Neural cell (in vitro differentiated cells): ENCODE measurements around the gene ATF6. TPM values are rescaled to one million over a fixed set of nuclear protein-coding genes. Genes with fewer than 3 reads are reported as not detected.

Experiments
- H2AFZ ChIP-seq: fragments of 200-600, 300-800 bp; sonication (generic), shearing (Covaris generic); 2 replicates; pipeline ENCODE4 v1.6.0; 2014; ENCODE audit warnings: low read depth, mild to moderate bottlenecking, antibody characterized with exemption, low read length, moderate library complexity
- H3F3A ChIP-seq: fragments of 200-600 bp; shearing (Covaris generic); 2 replicates; pipeline ENCODE4 v1.6.1; 2016; ENCODE audit warnings: mild to moderate bottlenecking, moderate library complexity, mixed read lengths, antibody characterized with exemption, low read length; ENCODE audit not compliant: insufficient read depth, poor library complexity, severe bottlenecking
- H3K27ac ChIP-seq: fragments of 200-600, 300-800 bp; sonication (generic), shearing (Covaris generic); 2 replicates; pipeline ENCODE4 v1.5.1; 2014; ENCODE audit warnings: mild to moderate bottlenecking, low read length, moderate library complexity
- H3K27me3 ChIP-seq: fragments of 300-800, 200-600 bp; sonication (generic), shearing (Covaris generic); 2 replicates; pipeline ENCODE4 v1.6.0; 2014; ENCODE audit warnings: mild to moderate bottlenecking, low read depth, low read length, moderate library complexity; ENCODE audit not compliant: insufficient read depth
- H3K36me3 ChIP-seq: fragments of 300-800, 200-600 bp; sonication (generic), shearing (Covaris generic); 2 replicates; pipeline ENCODE4 v1.5.1; 2014; ENCODE audit warnings: mild to moderate bottlenecking, antibody characterized with exemption, low read length, moderate library complexity; ENCODE audit not compliant: insufficient read depth
- H3K4me2 ChIP-seq: fragments of 300-800, 200-600 bp; sonication (generic), shearing (Covaris generic); 2 replicates; pipeline ENCODE4 v1.6.0; 2014; ENCODE audit warnings: mild to moderate bottlenecking, low read length
- H3K4me3 ChIP-seq: fragments of 300-800, 200-600 bp; sonication (generic), shearing (Covaris generic); 2 replicates; pipeline ENCODE4 v1.5.1; 2014; ENCODE audit warnings: mild to moderate bottlenecking, low read length, moderate library complexity
- H3K79me2 ChIP-seq: fragments of 200-600 bp; shearing (Covaris generic); replicated peaks from 2 replicates; pipeline ENCODE4 v1.6.0; 2014; ENCODE audit warnings: mild to moderate bottlenecking, low read length, moderate library complexity; ENCODE audit not compliant: insufficient read depth
- H3K9ac ChIP-seq: fragments of 300-800, 200-600 bp; sonication (generic), shearing (Covaris generic); 2 replicates; pipeline ENCODE4 v1.6.1; 2016; ENCODE audit warnings: mild to moderate bottlenecking, low read length, mixed read lengths
- H3K9me2 ChIP-seq: fragments of 200-600 bp; shearing (Covaris generic); 2 replicates; pipeline ENCODE4 v1.6.1; 2016; ENCODE audit warnings: mild to moderate bottlenecking, low read length, mixed read lengths; ENCODE audit not compliant: insufficient read depth
- H3K9me3 ChIP-seq: fragments of 200-600, 300-800 bp; sonication (generic), shearing (Covaris generic); 2 replicates; pipeline ENCODE4 v1.6.1; 2016; ENCODE audit warnings: mild to moderate bottlenecking, mixed run types, low read length, moderate library complexity, mixed read lengths
- H4K20me1 ChIP-seq: fragments of 200-600 bp; shearing (Covaris generic); 2 replicates; pipeline ENCODE4 v1.6.1; 2016; ENCODE audit warnings: mild to moderate bottlenecking, mixed run types; ENCODE audit not compliant: insufficient read depth
- EP300 ChIP-seq: fragments of 450-650 bp; conservative IDR thresholded peaks from 2 replicates; pipeline ENCODE4 v1.6.1; 2014; ENCODE audit warnings: antibody characterized with exemption, mild to moderate bottlenecking, moderate library complexity; ENCODE audit not compliant: poor library complexity, severe bottlenecking
- EZH2 ChIP-seq: fragments of 200-600, 300-800 bp; shearing (Covaris generic), sonication (generic); IDR thresholded peaks from 2 replicates; pipeline ENCODE4 v1.6.1; 2014; ENCODE audit warnings: antibody characterized with exemption, low read length, borderline replicate concordance, mild to moderate bottlenecking; ENCODE audit not compliant: insufficient read depth, poor library complexity, severe bottlenecking
- MXI1 ChIP-seq: fragments of 450-650 bp; conservative IDR thresholded peaks from 2 replicates; pipeline ENCODE4 v1.6.1; 2014; ENCODE audit warnings: antibody characterized with exemption, mild to moderate bottlenecking; ENCODE audit not compliant: poor library complexity, severe bottlenecking
- POLR2AphosphoS5 ChIP-seq: IDR thresholded peaks from 2 replicates; pipeline ENCODE4 v1.6.1; 2012
- RAD21 ChIP-seq: fragments of 450-650 bp; conservative IDR thresholded peaks from 2 replicates; pipeline ENCODE4 v1.6.1; 2014; ENCODE audit warnings: antibody characterized with exemption, mild to moderate bottlenecking, moderate library complexity
- SMC3 ChIP-seq: fragments of 450-650 bp; conservative IDR thresholded peaks from 2 replicates; pipeline ENCODE4 v1.6.1; 2014; ENCODE audit warnings: antibody characterized with exemption, mild to moderate bottlenecking, moderate library complexity; ENCODE audit not compliant: poor library complexity
- TAF1 ChIP-seq: IDR thresholded peaks from 2 replicates; pipeline ENCODE4 v1.6.1; 2012; ENCODE audit warnings: low read depth
- polyA plus RNA-seq: library from polyadenylated mRNA; depleted of rRNA; stranded (reverse); fragments of >200 nt; gene quantifications from 2 replicates; pipeline ENCODE4 v1.2.3, GENCODE V29; 2014
- TF ChIP-seq, protein P1 (sequence below): fragments of 450-650 bp; IDR thresholded peaks from 2 replicates; pipeline ENCODE4 v1.5.1; 2014; ENCODE audit warnings: antibody characterized with exemption, mild to moderate bottlenecking, moderate library complexity; ENCODE audit not compliant: poor library complexity, severe bottlenecking
- TF ChIP-seq, protein P2 (sequence below): IDR thresholded peaks from 2 replicates; pipeline ENCODE4 v1.6.1; 2012; ENCODE audit warnings: borderline replicate concordance

ATF6 gene
- polyA plus RNA-seq, 1 donor from 2014 or later, result 16.6 TPM

DNA sequence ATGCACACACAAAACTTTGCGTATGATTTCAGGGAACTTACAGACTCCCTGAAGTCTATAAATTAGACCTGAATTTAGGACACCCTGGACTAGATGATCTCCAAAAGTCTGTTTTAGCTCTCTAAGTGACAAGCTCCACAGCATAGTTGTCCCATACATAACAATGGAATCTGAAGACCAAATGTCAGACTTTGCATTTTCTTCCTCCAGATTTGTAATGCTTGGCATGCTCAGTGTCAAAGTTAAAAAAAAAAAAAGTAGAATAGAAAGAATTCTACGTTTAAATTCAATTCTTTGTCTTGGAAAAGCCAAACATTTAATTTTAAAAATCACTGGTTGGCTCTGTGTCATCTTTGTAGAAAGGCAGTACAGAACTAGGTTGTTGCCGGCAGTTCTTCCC is 190.8 kb downstream of the ATF6 start:
- Histone ChIP-seq H3F3A (no peaks in the 10 kb centered on the region), H3K9me2 (no peaks in the 10 kb centered on the region), H3K36me3 (no peaks in the 10 kb centered on the region), H3K9me3 (no peaks in the 10 kb centered on the region), H3K4me2 (no peak overlapping the region), H4K20me1 (no peaks in the 10 kb centered on the region), H3K27ac (no peak overlapping the region), H3K79me2 (no peaks in the 10 kb centered on the region), H2AFZ (no peak overlapping the region), H3K27me3 (no peaks in the 10 kb centered on the region), H3K4me3 (no peak overlapping the region), H3K9ac (no peak overlapping the region)
- TF ChIP-seq, protein P1, sequence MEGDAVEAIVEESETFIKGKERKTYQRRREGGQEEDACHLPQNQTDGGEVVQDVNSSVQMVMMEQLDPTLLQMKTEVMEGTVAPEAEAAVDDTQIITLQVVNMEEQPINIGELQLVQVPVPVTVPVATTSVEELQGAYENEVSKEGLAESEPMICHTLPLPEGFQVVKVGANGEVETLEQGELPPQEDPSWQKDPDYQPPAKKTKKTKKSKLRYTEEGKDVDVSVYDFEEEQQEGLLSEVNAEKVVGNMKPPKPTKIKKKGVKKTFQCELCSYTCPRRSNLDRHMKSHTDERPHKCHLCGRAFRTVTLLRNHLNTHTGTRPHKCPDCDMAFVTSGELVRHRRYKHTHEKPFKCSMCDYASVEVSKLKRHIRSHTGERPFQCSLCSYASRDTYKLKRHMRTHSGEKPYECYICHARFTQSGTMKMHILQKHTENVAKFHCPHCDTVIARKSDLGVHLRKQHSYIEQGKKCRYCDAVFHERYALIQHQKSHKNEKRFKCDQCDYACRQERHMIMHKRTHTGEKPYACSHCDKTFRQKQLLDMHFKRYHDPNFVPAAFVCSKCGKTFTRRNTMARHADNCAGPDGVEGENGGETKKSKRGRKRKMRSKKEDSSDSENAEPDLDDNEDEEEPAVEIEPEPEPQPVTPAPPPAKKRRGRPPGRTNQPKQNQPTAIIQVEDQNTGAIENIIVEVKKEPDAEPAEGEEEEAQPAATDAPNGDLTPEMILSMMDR, result no peak
- TF ChIP-seq TAF1, result no peak
- TF ChIP-seq, protein P2, sequence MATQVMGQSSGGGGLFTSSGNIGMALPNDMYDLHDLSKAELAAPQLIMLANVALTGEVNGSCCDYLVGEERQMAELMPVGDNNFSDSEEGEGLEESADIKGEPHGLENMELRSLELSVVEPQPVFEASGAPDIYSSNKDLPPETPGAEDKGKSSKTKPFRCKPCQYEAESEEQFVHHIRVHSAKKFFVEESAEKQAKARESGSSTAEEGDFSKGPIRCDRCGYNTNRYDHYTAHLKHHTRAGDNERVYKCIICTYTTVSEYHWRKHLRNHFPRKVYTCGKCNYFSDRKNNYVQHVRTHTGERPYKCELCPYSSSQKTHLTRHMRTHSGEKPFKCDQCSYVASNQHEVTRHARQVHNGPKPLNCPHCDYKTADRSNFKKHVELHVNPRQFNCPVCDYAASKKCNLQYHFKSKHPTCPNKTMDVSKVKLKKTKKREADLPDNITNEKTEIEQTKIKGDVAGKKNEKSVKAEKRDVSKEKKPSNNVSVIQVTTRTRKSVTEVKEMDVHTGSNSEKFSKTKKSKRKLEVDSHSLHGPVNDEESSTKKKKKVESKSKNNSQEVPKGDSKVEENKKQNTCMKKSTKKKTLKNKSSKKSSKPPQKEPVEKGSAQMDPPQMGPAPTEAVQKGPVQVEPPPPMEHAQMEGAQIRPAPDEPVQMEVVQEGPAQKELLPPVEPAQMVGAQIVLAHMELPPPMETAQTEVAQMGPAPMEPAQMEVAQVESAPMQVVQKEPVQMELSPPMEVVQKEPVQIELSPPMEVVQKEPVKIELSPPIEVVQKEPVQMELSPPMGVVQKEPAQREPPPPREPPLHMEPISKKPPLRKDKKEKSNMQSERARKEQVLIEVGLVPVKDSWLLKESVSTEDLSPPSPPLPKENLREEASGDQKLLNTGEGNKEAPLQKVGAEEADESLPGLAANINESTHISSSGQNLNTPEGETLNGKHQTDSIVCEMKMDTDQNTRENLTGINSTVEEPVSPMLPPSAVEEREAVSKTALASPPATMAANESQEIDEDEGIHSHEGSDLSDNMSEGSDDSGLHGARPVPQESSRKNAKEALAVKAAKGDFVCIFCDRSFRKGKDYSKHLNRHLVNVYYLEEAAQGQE, result no peak
- no peak for TF ChIP-seq SMC3
- TF ChIP-seq EZH2, result no peak
- TF ChIP-seq EP300, result no peak
- no peak for TF ChIP-seq RAD21
- TF ChIP-seq MXI1, result no peak
- no peak for TF ChIP-seq POLR2AphosphoS5

DNA sequence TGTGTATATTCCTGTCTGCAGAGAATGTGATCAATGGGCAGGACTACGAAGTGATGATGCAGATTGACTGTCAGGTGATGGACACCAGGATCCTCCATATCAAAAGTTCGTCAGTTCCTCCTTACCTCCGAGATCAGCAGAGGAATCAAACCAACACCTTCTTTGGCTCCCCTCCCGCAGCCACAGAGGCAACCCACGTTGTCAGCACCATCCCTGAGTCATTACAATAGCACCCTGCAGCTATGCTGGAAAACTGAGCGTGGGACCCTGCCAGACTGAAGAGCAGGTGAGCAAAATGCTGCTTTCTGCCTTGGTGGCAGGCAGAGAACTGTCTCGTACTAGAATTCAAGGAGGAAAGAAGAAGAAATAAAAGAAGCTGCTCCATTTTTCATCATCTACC is 192.3 kb downstream of the ATF6 start:
- Histone ChIP-seq H3K9me3 (no peaks in the 10 kb centered on the region), H2AFZ (no peak overlapping the region), H3K9ac (no peak overlapping the region), H3K27me3 (no peaks in the 10 kb centered on the region), H4K20me1 (no peaks in the 10 kb centered on the region), H3K79me2 (no peaks in the 10 kb centered on the region), H3K4me2 (no peak overlapping the region), H3K27ac (no peak overlapping the region), H3K4me3 (no peak overlapping the region), H3K36me3 (no peaks in the 10 kb centered on the region), H3K9me2 (no peaks in the 10 kb centered on the region), H3F3A (no peaks in the 10 kb centered on the region)
- TF ChIP-seq EZH2, result no peak
- no peak for TF ChIP-seq RAD21
- TF ChIP-seq, protein P1, result no peak
- TF ChIP-seq TAF1, result no peak
- TF ChIP-seq EP300, result no peak
- TF ChIP-seq POLR2AphosphoS5, result no peak
- TF ChIP-seq, protein P2, result no peak
- TF ChIP-seq MXI1, result no peak
- no peak for TF ChIP-seq SMC3
